Mucosa of descending colon (tissue), 3 donors: ENCODE measurements around the gene SHMT2. TPM values are rescaled to one million over a fixed set of nuclear protein-coding genes. Genes with fewer than 3 reads are reported as not detected.
A peak's percentile ranks its signal among the peaks of the same experiment; 100 is the strongest.

Experiments
- ATAC-seq: fragments of 200-7000 bp; cut with Tn5 transposase; one replicate; pipeline ENCODE4 v1.9.1; 2020; ENCODE audit warnings: mild to moderate bottlenecking, moderate library complexity
- DNase-seq, 3 donors: peaks; one replicate each; pipeline ENCODE4 v3.0.0-alpha.2; 2020
- H3K36me3 ChIP-seq: fragments of 200-600 bp; one replicate; pipeline ENCODE4 v1.8.0; 2021; ENCODE audit warnings: low read depth, mild to moderate bottlenecking
- H3K4me1 ChIP-seq: fragments of 200-600 bp; one replicate; pipeline ENCODE4 v1.8.0; 2021; ENCODE audit warnings: low read depth, mild to moderate bottlenecking
- H3K4me3 ChIP-seq: fragments of 200-600 bp; one replicate; pipeline ENCODE4 v1.8.0; 2021; ENCODE audit warnings: mild to moderate bottlenecking
- H3K9me3 ChIP-seq: fragments of 200-600 bp; one replicate; pipeline ENCODE4 v1.8.0; 2021; ENCODE audit warnings: mild to moderate bottlenecking
- intact Hi-C, 2 donors: fragments of 100-400 bp; cut with DNase I in 1 of 2; cut with micrococcal nuclease in 1 of 2; formaldehyde crosslinking; loops; one replicate each; pipeline versions ENCODE4 v1.11.0 to v1.11.1; 2022; cut with DNase I, micrococcal nuclease
- total RNA-seq, 3 donors: library from RNA; stranded (reverse); fragmentation: NEBNext Ultra II Directional in 2 of 3; extraction: Animal tissue kit (Norgen Biotek cat#: 25700) in 2 of 3; gene quantifications; one replicate each; pipeline versions ENCODE4 v1.2.1 to v1.2.4, GENCODE V29; 2021 to 2023
- TF ChIP-seq, protein P1 (sequence below): fragments of 200-600 bp; IDR thresholded peaks from one replicate; pipeline ENCODE4 v1.8.0; 2022; ENCODE audit warnings: antibody characterized with exemption, mild to moderate bottlenecking
- donor health status: DM: no; HTN: no; CAD: no; lungs with moderate emphysema.
- donor health status: DM: no; HTN: no; CAD: no.
- donor health status: DM: no; HTN: yes; CAD: no.

SHMT2 gene
- total RNA-seq, 3 donors from 2014 or later = 34.7 to 67.4 (median 40.9) TPM

- DNase-seq = no peak
- peaks cover 19% of the 10 kb centered on the region for H3K4me1 ChIP-seq
- no peak for ATAC-seq
- intact Hi-C loops = no loop called here
- TF ChIP-seq, protein P1, sequence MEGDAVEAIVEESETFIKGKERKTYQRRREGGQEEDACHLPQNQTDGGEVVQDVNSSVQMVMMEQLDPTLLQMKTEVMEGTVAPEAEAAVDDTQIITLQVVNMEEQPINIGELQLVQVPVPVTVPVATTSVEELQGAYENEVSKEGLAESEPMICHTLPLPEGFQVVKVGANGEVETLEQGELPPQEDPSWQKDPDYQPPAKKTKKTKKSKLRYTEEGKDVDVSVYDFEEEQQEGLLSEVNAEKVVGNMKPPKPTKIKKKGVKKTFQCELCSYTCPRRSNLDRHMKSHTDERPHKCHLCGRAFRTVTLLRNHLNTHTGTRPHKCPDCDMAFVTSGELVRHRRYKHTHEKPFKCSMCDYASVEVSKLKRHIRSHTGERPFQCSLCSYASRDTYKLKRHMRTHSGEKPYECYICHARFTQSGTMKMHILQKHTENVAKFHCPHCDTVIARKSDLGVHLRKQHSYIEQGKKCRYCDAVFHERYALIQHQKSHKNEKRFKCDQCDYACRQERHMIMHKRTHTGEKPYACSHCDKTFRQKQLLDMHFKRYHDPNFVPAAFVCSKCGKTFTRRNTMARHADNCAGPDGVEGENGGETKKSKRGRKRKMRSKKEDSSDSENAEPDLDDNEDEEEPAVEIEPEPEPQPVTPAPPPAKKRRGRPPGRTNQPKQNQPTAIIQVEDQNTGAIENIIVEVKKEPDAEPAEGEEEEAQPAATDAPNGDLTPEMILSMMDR = no peak
- H3K4me3 ChIP-seq = no peak overlapping the region
- H3K36me3 ChIP-seq = no peaks in the 10 kb centered on the region
- H3K9me3 ChIP-seq = no peaks in the 10 kb centered on the region
These were observed 14.4 kb upstream of the SHMT2 start for GRCh38 chr12:57215065-57215464.

- H3K4me3 ChIP-seq = no peak overlapping the region
- no peaks in the 10 kb centered on the region for H3K9me3 ChIP-seq
- no peaks in the 10 kb centered on the region for H3K36me3 ChIP-seq
- intact Hi-C loops = no loop called here
- DNase-seq = no peak
- peak; percentile 10 for ATAC-seq
- TF ChIP-seq, protein P1 = no peak
- H3K4me1 ChIP-seq = peaks cover 19% of the 10 kb centered on the region
These were observed 13.9 kb upstream of the SHMT2 start for GRCh38 chr12:57215668-57216013.

DNA sequence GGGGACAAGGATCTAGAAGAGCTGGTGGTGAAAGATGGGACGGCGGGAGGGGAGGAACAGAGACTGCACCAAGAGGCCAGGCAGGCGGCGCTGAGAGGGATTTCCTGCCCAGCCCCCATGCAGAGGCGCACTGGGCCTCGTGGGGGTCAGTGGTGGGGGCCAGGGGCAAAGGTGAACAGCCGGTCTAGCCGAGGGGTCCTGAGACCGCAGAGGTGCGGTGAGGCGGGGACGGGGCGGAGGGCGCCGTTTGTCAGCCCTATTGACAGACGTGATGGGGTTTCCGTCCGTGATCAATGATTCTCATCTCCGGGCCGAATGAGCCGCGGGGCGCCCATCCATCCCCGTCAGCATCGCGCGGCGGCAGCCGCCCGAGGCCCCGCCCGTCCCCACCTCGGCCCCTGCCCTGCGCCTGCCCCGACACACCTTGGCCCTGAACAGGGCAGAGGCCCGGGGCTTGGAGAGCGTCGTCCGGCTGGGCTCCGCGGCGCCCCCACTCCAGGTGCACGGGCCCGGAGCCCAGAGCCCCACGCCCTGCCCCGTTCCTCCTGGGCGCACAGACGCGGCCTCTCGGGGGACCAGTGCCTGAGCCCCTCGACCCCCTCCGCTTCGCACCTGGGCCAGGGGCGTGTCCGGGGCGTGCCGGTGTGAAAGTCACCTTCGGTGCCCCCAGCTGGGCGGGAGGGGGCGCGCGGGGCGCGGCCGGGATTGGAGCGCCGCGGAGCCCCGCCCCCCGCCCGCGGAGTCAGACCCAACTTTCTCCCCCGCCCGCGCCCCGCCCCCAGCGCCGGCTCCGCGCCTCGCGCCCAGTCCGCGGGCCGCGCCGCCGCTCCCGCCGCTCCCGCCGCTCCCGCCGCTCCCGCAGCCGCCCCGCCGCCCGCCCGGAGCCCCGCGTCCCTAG, 13.2 kb upstream of the SHMT2 start, which contains the start of gene NXPH4:
Gene NXPH4, plus strand, starts transcription at position 781 of the 898 bp plus-strand sequence. CDS start 176 bp downstream, outside the sequence.
- no peaks in the 10 kb centered on the region for H3K36me3 ChIP-seq
- ATAC-seq = peak; percentile 14

GRCh38 chr12:57216921-57217879, 12.3 kb upstream of the SHMT2 start:
- intact Hi-C loops = no loop called here

More for the DNA sequence above, 13.2 kb upstream of the SHMT2 start, which contains the start of gene NXPH4:
- DNase-seq = peak in 2 of 3 donors; percentile 48 to 67
- H3K4me1 ChIP-seq = peaks cover 19% of the 10 kb centered on the region
- no peak within 1 kb of the TSS for H3K4me3 ChIP-seq
- intact Hi-C loops = no loop called here
- TF ChIP-seq, protein P1 = no peak
- no peaks in the 10 kb centered on the region for H3K9me3 ChIP-seq

More at GRCh38 chr12:57216921-57217879, 12.3 kb upstream of the SHMT2 start:
- H3K9me3 ChIP-seq = no peaks in the 10 kb centered on the region
- TF ChIP-seq, protein P1 = no peak
- H3K4me1 ChIP-seq = peaks cover 19% of the 10 kb centered on the region
- ATAC-seq (no peak), DNase-seq (no peak)
- H3K36me3 ChIP-seq = no peaks in the 10 kb centered on the region
- no peak overlapping the region for H3K4me3 ChIP-seq
